ENCODE measurements around the gene CREB3L4.
A peak's percentile ranks its signal among the peaks of the same experiment; 100 is the strongest.

The CREB3L4 gene

DNA sequence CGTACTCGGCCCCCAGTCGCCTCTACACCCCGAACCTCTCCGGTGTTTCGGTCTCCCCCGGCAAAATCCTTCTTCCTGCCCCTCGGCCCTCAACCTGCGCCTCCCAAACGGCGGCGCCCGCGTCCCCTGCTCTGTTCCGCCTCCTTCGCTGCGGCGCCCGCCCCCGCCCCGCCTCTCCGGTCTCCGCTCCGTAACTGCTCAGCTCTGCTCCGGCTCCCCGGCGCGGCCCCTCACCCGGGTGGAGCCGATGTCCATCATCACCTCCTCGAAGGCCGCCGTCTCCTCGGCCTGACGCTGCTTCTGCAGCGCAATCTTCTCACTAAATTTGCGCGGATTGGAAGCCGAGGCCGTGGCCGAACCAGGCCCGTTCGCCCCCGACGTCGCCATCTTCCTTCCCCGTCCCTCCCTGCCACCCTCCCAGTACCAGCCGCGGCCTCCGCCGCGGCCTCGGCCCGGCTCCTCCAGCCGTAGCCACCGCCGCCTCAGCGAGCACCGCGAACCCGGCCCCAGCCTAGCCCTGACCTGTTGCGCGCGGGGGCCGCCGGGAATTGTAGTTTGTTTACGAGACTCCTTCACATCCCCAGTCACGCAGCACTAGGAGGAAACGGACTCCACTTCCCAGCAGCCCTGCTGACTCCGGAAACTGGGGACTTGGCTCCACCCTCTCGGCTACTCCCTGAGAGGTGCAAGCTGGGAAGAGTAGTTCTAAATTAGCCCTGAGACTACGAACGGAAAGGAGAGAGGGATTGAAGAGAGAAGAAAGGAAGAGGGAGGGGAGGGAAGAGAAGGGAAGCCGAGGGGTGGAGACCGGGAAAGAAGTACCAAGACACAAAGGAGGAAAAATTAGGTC, 9.4 kb upstream of the CREB3L4 start, which contains the start of gene CRTC2 (continued):
- TF ChIP-seq ELK4 (IDR thresholded peaks at IDR 0.05; ENCODE audit: borderline replicate concordance, low read depth, low read length), result peak; percentile 91
- TF ChIP-seq ZNF23 (tag by site-specific recombination; IDR thresholded peaks at IDR 0.05; ENCODE audit: borderline replicate concordance), result no peak
- TF ChIP-seq ZNF37A (tag by site-specific recombination; IDR thresholded peaks at IDR 0.05), result no peak
- peak; percentile 57; the same call in 1 of the 2 replicates for TF ChIP-seq ZNF24 (tag by site-specific recombination; IDR thresholded peaks at IDR 0.05)
- peak; percentile 78; the same call in 1 of the 2 replicates for TF ChIP-seq ZNF792 (tag by site-specific recombination; IDR thresholded peaks at IDR 0.05)
- no peak for TF ChIP-seq ZBTB1 (tag by site-specific recombination; IDR thresholded peaks at IDR 0.05)
- TF ChIP-seq GLI2 (tag by site-specific recombination; IDR thresholded peaks at IDR 0.05; ENCODE audit: borderline replicate concordance, low read depth), result no peak
- TF ChIP-seq ZNF776 (tag by site-specific recombination; IDR thresholded peaks at IDR 0.05; ENCODE audit: borderline replicate concordance), result no peak
- TF ChIP-seq, protein P1, sequence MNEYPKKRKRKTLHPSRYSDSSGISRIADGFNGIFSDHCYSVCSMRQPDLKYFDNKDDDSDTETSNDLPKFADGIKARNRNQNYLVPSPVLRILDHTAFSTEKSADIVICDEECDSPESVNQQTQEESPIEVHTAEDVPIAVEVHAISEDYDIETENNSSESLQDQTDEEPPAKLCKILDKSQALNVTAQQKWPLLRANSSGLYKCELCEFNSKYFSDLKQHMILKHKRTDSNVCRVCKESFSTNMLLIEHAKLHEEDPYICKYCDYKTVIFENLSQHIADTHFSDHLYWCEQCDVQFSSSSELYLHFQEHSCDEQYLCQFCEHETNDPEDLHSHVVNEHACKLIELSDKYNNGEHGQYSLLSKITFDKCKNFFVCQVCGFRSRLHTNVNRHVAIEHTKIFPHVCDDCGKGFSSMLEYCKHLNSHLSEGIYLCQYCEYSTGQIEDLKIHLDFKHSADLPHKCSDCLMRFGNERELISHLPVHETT (tag by site-specific recombination; IDR thresholded peaks at IDR 0.05), result no peak
- no peak for TF ChIP-seq ZNF785 (tag by site-specific recombination; IDR thresholded peaks at IDR 0.05)
- no peak for TF ChIP-seq ZNF132 (tag by site-specific recombination; IDR thresholded peaks at IDR 0.05; ENCODE audit: borderline replicate concordance)
- no peak for TF ChIP-seq BCL11A (tag by site-specific recombination; IDR thresholded peaks at IDR 0.05; ENCODE audit: low read depth)
- TF ChIP-seq ZBTB20 (tag by site-specific recombination; IDR thresholded peaks at IDR 0.05), result peak; percentile 98
- peak; percentile 72 for TF ChIP-seq ZNF10 (tag by site-specific recombination; IDR thresholded peaks at IDR 0.05)
- TF ChIP-seq, protein P2, sequence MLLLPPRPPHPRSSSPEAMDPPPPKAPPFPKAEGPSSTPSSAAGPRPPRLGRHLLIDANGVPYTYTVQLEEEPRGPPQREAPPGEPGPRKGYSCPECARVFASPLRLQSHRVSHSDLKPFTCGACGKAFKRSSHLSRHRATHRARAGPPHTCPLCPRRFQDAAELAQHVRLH (tag by site-specific recombination; IDR thresholded peaks at IDR 0.05), result peak; percentile 48; the same call in 1 of the 2 replicates
- peak; percentile 91 for TF ChIP-seq KLF16 (tag by site-specific recombination; IDR thresholded peaks at IDR 0.05)
- no peak for TF ChIP-seq ZNF175 (tag by site-specific recombination; IDR thresholded peaks at IDR 0.05)
- TF ChIP-seq, protein P3, sequence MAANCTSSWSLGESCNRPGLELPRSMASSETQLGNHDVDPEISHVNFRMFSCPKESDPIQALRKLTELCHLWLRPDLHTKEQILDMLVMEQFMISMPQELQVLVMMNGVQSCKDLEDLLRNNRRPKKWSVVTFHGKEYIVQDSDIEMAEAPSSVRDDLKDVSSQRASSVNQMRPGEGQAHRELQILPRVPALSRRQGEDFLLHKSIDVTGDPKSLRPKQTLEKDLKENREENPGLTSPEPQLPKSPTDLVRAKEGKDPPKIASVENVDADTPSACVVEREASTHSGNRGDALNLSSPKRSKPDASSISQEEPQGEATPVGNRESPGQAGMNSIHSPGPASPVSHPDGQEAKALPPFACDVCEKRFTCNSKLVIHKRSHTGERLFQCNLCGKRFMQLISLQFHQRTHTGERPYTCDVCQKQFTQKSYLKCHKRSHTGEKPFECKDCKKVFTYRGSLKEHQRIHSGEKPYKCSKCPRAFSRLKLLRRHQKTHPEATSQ (tag by site-specific recombination; IDR thresholded peaks at IDR 0.05), result peak; percentile 75
- peak; percentile 22; the same call in 1 of the 2 replicates for TF ChIP-seq IKZF3 (tag by site-specific recombination; IDR thresholded peaks at IDR 0.05)
- no peak for TF ChIP-seq ZNF544 (tag by site-specific recombination; IDR thresholded peaks at IDR 0.05)
- no peak for TF ChIP-seq MZF1 (tag by site-specific recombination; IDR thresholded peaks at IDR 0.05; ENCODE audit: borderline replicate concordance)
- TF ChIP-seq, protein P4, sequence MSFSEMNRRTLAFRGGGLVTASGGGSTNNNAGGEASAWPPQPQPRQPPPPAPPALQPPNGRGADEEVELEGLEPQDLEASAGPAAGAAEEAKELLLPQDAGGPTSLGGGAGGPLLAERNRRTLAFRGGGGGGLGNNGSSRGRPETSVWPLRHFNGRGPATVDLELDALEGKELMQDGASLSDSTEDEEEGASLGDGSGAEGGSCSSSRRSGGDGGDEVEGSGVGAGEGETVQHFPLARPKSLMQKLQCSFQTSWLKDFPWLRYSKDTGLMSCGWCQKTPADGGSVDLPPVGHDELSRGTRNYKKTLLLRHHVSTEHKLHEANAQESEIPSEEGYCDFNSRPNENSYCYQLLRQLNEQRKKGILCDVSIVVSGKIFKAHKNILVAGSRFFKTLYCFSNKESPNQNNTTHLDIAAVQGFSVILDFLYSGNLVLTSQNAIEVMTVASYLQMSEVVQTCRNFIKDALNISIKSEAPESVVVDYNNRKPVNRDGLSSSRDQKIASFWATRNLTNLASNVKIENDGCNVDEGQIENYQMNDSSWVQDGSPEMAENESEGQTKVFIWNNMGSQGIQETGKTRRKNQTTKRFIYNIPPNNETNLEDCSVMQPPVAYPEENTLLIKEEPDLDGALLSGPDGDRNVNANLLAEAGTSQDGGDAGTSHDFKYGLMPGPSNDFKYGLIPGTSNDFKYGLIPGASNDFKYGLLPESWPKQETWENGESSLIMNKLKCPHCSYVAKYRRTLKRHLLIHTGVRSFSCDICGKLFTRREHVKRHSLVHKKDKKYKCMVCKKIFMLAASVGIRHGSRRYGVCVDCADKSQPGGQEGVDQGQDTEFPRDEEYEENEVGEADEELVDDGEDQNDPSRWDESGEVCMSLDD (tag by site-specific recombination; IDR thresholded peaks at IDR 0.05), result peak; percentile 74
- TF ChIP-seq ZNF169 (tag by site-specific recombination; IDR thresholded peaks at IDR 0.05), result no peak
- TF ChIP-seq ZNF510 (tag by site-specific recombination; IDR thresholded peaks at IDR 0.05; ENCODE audit: insufficient replicate concordance), result no peak
- TF ChIP-seq KLF1 (tag by site-specific recombination; IDR thresholded peaks at IDR 0.05), result peak; percentile 84
- TF ChIP-seq ZNF184 (tag by site-specific recombination; IDR thresholded peaks at IDR 0.05), result no peak
- TF ChIP-seq ZNF146 (tag by site-specific recombination; IDR thresholded peaks at IDR 0.05), result no peak
- peak; percentile 66; the same call in 1 of the 2 replicates for TF ChIP-seq KLF10 (tag by site-specific recombination; IDR thresholded peaks at IDR 0.05)
- TF ChIP-seq ZNF26 (tag by site-specific recombination; IDR thresholded peaks at IDR 0.05), result no peak
- peak; percentile 94 for TF ChIP-seq YY1 (tag by site-specific recombination; IDR thresholded peaks at IDR 0.05)
- TF ChIP-seq ZNF501 (tag by site-specific recombination; IDR thresholded peaks at IDR 0.05), result peak; percentile 94
- peak; percentile 38; the same call in 1 of the 2 replicates for TF ChIP-seq ZNF121 (tag by site-specific recombination; IDR thresholded peaks at IDR 0.05)
- no peak for TF ChIP-seq RBAK (tag by site-specific recombination; IDR thresholded peaks at IDR 0.05)

Data from HEK293 (cell line).